ENCODE data around the gene SPDYE6. TPM values are rescaled to one million over a fixed set of nuclear protein-coding genes. Genes with fewer than 3 reads are reported as not detected.
"Not testable (repeated sequence)": the region's sequence is repeated elsewhere in the genome, so short reads cannot be mapped to it uniquely, and the experiment has no call there.

Gene SPDYE6
- total RNA-seq, 1 experiment from 2014 or later = not detected

GRCh38 chr7:102335574-102335973 lies 20.7 kb downstream of the SPDYE6 start:
- H3K27ac ChIP-seq (ENCODE audit: low read depth, low read length, poor library complexity, severe bottlenecking); H3K4me3 ChIP-seq (ENCODE audit: low read depth, low read length, poor library complexity, severe bottlenecking); POLR2A ChIA-PET (ENCODE audit: low non-redundant PET); DNase-seq (ENCODE audit: low spot score); H3K36me3 ChIP-seq (ENCODE audit: insufficient read depth, low read length, poor library complexity, severe bottlenecking); H3K4me1 ChIP-seq (ENCODE audit: insufficient read depth, low read length, poor library complexity, severe bottlenecking); H3K27me3 ChIP-seq (replicated peaks; ENCODE audit: insufficient read depth, low read depth, low read length, poor library complexity); H3K9me3 ChIP-seq (ENCODE audit: low read depth, low read length, poor library complexity, severe bottlenecking); BruUV-seq (replicated peaks); CTCF ChIA-PET; intact Hi-C loops (cut with micrococcal nuclease; ENCODE audit: unreplicated experiment): not testable (repeated sequence)

- H3K4me3 ChIP-seq (ENCODE audit: low read depth, low read length, poor library complexity, severe bottlenecking); H3K9me3 ChIP-seq (ENCODE audit: low read depth, low read length, poor library complexity, severe bottlenecking); intact Hi-C loops (cut with micrococcal nuclease; ENCODE audit: unreplicated experiment); H3K27ac ChIP-seq (ENCODE audit: low read depth, low read length, poor library complexity, severe bottlenecking); H3K4me1 ChIP-seq (ENCODE audit: insufficient read depth, low read length, poor library complexity, severe bottlenecking); H3K27me3 ChIP-seq (replicated peaks; ENCODE audit: insufficient read depth, low read depth, low read length, poor library complexity); H3K36me3 ChIP-seq (ENCODE audit: insufficient read depth, low read length, poor library complexity, severe bottlenecking); CTCF ChIA-PET; DNase-seq (ENCODE audit: low spot score); BruUV-seq (replicated peaks): not testable (repeated sequence)
- POLR2A ChIA-PET (ENCODE audit: low non-redundant PET) = interaction anchor here (0.6 kb wide), 1 partner anchor 138 kb away, joined by 3 read pairs; no protein-coding TSS in a partner anchor
These were observed 25.4 kb downstream of the SPDYE6 start for GRCh38 chr7:102330666-102331460.

- H3K27me3 ChIP-seq (replicated peaks; ENCODE audit: insufficient read depth, low read depth, low read length, poor library complexity); DNase-seq (ENCODE audit: low spot score); intact Hi-C loops (cut with micrococcal nuclease; ENCODE audit: unreplicated experiment); BruUV-seq (replicated peaks); H3K36me3 ChIP-seq (ENCODE audit: insufficient read depth, low read length, poor library complexity, severe bottlenecking); POLR2A ChIA-PET (ENCODE audit: low non-redundant PET); H3K4me1 ChIP-seq (ENCODE audit: insufficient read depth, low read length, poor library complexity, severe bottlenecking); H3K4me3 ChIP-seq (ENCODE audit: low read depth, low read length, poor library complexity, severe bottlenecking); CTCF ChIA-PET; H3K27ac ChIP-seq (ENCODE audit: low read depth, low read length, poor library complexity, severe bottlenecking); H3K9me3 ChIP-seq (ENCODE audit: low read depth, low read length, poor library complexity, severe bottlenecking): not testable (repeated sequence)
These were observed 26.9 kb downstream of the SPDYE6 start for GRCh38 chr7:102329366-102329765.

GRCh38 chr7:102328863-102329262 lies 27.4 kb downstream of the SPDYE6 start:
- H3K27me3 ChIP-seq (replicated peaks; ENCODE audit: insufficient read depth, low read depth, low read length, poor library complexity); H3K9me3 ChIP-seq (ENCODE audit: low read depth, low read length, poor library complexity, severe bottlenecking); H3K36me3 ChIP-seq (ENCODE audit: insufficient read depth, low read length, poor library complexity, severe bottlenecking); CTCF ChIA-PET; BruUV-seq (replicated peaks); H3K4me3 ChIP-seq (ENCODE audit: low read depth, low read length, poor library complexity, severe bottlenecking); H3K4me1 ChIP-seq (ENCODE audit: insufficient read depth, low read length, poor library complexity, severe bottlenecking); POLR2A ChIA-PET (ENCODE audit: low non-redundant PET); H3K27ac ChIP-seq (ENCODE audit: low read depth, low read length, poor library complexity, severe bottlenecking); DNase-seq (ENCODE audit: low spot score); intact Hi-C loops (cut with micrococcal nuclease; ENCODE audit: unreplicated experiment): not testable (repeated sequence)

- intact Hi-C loops (cut with micrococcal nuclease; ENCODE audit: unreplicated experiment); H3K4me3 ChIP-seq (ENCODE audit: low read depth, low read length, poor library complexity, severe bottlenecking); H3K36me3 ChIP-seq (ENCODE audit: insufficient read depth, low read length, poor library complexity, severe bottlenecking); POLR2A ChIA-PET (ENCODE audit: low non-redundant PET); CTCF ChIA-PET; H3K27ac ChIP-seq (ENCODE audit: low read depth, low read length, poor library complexity, severe bottlenecking); H3K27me3 ChIP-seq (replicated peaks; ENCODE audit: insufficient read depth, low read depth, low read length, poor library complexity); DNase-seq (ENCODE audit: low spot score); H3K9me3 ChIP-seq (ENCODE audit: low read depth, low read length, poor library complexity, severe bottlenecking); H3K4me1 ChIP-seq (ENCODE audit: insufficient read depth, low read length, poor library complexity, severe bottlenecking); BruUV-seq (replicated peaks): not testable (repeated sequence)
These were observed 29.1 kb downstream of the SPDYE6 start for GRCh38 chr7:102327183-102327582.

Measured in A673 (cell line).